ENCODE measurements around the gene SESTD1. TPM values are rescaled to one million over a fixed set of nuclear protein-coding genes. Genes with fewer than 3 reads are reported as not detected.
"Not testable (repeated sequence)": the region's sequence is repeated elsewhere in the genome, so short reads cannot be mapped to it uniquely, and the experiment has no call there.

The SESTD1 gene
- total RNA-seq, 1 donor from 2014 or later = 36.7 TPM

DNA sequence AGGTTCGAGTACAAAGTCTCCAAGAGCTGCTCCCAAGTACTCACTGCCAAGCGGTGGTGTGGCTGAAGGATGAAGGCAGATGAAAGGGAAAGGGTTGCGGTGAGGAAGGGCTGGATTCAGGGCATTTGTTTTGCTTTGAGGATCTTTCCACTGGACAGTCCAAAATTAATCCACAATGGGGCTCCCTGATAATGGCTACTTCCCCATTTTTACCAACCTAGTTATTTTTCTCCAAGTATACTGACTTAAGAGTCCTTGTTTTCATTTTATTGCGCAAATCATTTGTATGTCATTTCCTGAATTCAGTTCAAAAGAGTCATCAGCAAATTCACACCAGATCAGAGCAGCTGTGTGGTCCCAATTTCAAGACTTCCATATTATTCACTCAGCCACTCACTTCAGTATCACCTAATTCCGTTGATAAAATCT is 464 bp upstream of the SESTD1 start:
- DNase-seq = no peak

DNA sequence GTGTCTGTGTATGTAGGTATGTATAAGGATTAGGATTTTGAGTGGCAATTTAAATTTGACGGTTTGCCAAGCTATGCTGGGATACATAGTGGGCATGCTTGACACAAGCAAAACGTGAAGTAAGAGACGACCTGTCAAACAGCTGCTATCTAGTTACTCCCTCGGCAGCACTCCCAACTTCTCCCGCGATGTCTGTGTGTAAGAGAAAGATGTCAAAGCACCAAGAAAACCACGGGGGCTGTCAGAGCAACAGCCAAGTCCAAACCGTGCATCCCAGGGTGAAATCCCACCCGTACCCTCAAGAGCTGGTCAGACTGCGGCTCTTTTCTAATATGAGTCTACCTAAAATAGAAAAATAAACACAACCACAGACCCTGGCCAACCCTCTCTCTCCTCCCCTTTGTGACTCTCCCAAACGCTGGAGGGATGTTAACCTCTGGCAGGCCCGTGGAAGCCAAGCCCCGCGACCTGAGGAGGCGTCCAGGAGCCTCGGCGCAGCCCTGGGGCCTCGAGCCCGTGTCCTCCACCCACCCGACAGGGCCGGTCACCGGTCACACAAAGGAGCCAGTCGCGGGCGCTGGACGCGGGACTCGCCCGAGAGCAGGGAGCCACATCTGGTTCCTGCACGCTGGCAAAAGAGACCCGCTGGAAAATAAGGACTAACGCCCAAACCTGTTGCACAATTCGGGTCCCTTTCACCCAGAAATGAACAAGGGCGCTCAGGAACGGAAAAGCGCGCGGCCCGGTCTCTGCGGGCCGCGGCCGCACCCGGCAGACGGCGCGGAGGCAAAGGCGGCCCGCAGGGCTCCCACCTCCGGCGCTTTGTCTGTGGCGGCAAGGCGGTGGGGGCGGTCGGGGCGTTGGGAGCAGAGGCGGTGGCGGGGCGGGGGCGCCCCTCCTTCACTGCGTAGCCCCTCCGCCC is 925 bp downstream of the SESTD1 start:
- DNase-seq = peak; percentile 78

DNA sequence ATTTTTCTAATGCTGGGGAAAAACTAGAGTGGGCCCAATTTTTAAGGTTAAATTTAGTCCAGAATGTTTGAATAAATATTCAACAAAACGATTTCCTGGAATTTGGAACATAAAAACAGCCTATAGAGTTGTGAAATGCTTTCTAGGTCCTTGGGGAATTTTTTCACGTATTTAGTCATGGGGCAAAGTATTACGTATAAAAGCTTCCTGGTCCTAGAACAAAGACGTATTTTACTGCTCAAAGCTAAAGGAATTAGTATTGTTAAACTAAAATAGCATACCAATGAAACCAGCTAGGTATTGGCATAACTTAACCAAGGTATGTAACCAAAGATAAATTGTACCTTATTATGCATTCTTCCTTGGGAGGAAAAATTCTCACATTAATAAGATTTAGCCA is 1.6 kb downstream of the SESTD1 start:
- DNase-seq = peak; percentile 44

DNA sequence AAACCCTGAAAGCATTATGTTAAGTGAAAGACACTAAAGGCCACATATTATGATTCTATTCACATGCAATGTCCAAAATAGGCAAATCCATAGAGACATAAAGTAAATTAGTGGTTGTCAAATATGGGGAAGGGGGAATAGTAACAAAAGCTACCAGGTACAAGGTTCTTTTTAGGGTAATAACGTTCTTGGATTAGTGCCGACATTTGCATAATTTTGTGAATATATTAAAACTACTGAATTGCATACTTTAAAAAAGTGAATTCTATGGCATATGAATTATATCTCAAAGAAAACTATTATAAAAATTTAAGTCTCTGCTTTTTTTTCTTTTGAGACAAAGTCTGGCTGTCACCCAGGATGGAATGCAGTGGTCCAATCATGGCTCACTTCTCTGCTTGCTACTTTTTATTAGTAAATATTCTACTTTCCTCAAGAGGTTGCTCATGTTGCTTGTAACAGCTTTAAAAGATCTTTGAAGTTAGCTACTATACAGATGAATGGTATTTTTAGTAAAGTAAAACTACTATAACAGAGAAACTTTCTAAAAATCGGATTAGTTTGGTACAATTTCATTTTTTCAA is 2.5 kb downstream of the SESTD1 start:
- DNase-seq = no peak

DNA sequence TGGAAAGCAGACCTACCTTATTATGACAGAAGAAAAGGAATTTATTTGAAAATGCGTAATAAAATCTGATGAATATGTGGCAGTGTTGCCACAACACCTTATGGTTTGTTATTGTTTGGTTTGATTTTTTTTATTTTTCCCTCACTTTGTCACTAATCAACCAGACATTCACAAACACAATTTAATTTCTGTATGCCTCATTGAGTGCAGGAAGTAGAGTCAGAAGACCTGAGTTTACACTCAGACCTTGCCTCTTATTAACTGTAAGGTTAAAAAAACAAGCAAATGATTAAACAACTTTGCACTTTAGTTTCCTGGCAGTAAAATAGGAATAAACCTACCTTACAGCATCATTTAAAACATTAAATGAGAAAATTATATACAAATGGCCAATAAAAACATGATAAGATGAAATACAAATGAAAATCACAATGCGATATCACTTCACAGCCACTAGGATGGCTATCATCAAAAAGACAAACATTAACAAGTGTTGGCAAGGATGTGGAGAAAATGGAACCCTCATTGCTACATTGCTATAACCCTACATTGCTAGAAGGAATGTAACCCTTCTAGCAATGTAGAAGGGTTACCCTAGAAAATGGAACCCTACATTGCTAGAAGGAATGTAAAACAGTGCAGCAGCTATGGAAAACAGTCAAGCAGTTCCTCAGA is 3.3 kb downstream of the SESTD1 start:
- DNase-seq = no peak

DNA sequence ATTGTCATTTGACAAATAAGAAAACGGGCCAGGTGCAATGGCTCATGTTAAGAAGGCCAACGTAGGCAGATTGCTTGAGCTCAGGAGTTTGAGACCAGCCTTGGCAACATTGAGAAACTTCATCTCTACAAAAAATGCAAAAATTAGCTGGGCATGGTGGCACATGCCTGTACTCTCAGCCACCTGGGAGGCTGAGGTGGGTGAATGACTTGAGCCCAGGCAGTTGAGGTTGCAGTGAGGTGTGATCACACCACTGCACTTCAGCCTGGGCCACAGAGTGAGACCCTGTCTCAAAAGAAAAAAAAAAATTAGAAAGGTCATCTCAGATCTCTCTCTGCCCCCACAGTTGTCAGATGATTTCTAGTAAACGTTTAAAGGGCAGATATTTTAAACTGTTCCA is 4.4 kb downstream of the SESTD1 start:
- DNase-seq = no peak

DNA sequence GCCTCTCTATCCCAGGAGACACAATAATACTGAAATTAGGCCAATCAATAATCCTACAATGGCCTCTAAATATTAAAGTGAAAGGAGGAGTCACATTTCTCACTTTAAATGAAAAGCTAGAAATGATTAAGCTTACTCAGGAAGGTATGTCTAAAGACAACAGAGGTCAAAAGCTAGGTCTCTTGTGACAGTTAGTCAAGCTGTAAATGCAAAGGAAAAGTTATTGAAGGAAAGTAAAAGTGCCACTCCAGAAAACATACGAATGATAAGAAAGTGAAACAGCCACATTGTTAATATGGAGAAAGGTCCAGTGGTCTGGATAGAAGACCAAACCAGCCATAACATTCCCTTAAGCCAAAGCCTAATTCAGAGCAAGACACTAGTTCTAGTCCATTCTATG is 9.5 kb downstream of the SESTD1 start:
- no peak for DNase-seq

DNA sequence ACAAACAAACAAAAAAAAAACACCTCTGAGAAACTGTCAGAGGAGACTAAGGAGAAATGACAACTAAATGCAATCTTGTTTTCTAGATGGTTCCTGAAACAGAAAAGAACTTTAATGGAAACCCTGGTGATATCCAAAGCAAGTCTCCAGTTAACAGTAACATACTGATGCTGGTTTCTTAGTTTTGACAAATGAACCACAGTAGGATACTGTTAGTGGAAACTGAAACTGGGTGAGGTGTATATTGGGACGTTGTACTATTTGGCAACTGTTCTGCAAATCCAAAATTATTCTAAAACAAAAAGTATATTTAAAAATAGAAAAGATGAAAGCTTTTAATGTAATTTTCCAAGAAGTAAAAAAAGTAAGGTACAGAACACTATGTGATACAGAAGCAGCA is 11.4 kb downstream of the SESTD1 start:
- no peak for DNase-seq

DNA sequence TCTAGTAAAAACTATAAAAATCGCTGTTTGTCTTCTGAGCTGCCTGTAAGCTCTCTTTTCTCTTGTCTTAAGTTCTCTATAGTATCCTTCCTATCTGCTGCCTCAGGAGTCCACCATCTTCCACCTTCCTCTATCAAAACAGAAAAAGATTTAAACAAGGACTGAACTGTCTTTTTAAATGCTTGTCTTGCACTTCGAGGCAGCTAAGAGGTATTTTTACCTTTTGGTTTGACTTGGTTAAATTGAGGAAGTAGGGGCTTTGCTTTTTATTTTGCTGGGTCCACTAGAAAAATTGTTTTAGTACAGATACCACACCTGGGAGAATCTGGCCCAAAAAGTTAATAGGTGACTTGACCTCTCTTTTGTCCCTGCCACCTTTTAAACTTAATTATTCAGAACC is 12.2 kb downstream of the SESTD1 start:
- no peak for DNase-seq

DNA sequence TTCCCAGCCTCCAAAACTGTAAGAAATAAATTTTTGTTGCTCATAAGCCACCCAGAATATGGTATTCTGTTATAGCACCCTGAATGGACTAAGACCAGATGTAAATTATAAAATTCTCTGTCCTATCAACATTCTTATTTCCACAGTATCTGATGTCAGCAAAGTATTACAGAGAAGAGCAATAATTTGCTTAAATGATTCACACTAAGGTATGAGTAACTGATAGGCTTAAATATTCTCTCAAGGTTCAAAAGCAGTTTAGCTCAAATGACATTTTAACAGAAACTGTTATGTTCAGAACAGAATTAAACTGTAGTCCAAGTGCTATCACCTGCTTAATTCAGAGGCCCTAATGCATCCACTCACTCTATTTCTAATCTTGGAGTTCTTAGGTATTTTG is 12.8 kb downstream of the SESTD1 start:
- no peak for DNase-seq

DNA sequence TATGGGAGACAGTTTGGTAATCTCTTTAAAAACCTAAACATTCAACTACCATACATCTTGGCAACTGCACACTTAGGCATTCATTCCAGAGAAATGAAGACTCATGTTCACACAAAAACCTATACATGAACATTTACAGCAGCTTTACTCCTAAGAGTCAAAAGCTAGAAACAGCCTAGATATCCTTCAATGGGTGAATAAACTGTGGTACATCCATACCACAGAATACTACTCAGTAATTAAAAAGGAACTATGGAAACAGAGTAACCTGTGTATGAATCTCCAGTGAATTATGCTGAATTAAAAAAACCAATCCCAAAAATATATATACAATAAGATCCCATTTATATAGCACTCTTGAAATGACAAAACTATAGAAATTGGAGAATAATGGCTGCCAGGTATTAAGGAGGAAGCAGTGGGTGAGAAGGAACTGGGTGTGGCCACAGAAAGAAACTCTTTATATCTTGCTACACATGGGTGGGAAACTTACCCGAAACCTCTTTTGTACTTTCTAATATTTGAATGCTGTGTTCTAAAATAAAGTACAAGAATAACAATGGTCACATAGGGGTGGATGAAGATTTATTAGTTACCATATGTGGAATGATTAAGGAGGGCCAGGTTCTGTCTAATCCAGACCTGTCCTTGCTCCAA is 13.7 kb downstream of the SESTD1 start:
- no peak for DNase-seq

DNA sequence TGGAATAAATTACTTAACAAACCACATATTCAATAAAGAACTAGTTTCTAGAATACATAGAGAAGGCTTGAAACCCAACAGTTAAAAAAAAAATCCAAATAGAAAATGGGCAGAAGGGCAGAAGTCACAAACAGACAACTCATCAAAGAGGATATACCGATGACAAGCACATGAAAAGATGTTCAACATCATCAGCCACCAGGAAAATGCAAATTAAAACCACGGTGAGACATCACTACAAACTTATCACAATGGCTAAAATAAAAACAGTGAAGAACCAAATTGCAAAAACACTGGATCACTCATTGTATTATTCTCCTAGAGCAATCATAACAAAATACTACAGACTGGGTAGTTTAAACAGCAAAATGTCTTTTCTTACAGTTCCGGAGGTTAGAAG is 14.5 kb downstream of the SESTD1 start:
- DNase-seq = no peak

DNA sequence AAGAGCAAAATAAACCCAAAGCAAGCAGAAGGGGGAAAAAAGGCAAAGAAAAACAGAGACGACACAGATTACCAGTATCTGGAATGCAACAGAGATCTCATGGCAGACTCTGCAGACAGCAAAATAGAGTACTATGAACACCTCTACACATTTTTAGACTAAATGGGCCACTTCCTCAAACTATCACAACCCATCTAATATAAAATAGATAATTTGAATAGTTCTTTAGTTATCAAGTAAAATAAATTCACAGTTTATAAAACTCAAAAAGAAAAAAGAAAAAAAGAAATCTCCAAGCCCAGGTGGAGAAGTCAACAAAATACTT is 16.6 kb downstream of the SESTD1 start:
- no peak for DNase-seq

DNA sequence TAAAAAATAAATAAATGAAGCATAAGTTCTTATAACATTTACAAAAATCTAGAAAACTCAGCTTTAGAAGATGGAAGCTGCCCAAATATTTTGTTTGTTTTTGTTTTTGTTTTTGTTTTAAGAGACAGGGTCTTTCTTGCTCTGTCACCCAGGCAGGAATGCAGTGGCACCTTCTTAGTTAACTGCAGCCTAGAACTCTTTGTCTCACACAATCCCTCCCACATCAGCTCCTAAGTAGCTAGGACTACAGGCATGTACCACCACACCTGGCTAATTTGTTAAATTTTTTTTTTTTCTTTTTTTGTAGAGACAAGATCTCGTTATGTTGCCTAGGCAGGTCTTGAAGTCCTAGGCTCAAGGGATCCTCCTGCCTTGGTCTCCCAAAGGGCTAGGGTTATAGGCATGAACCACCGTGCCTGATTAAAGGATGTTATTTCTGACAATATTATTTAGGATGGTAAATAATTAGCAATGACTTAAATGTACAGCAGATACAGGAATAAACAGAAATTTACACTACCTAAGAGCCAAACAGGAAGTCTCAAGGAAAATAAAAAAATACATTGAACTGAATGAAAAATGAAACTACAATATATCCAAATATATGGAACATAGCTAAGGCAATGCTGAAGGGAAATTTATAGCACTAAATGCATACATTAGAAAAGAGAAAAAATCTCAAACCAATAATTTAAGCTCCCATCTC is 17.2 kb downstream of the SESTD1 start:
- DNase-seq = no peak

DNA sequence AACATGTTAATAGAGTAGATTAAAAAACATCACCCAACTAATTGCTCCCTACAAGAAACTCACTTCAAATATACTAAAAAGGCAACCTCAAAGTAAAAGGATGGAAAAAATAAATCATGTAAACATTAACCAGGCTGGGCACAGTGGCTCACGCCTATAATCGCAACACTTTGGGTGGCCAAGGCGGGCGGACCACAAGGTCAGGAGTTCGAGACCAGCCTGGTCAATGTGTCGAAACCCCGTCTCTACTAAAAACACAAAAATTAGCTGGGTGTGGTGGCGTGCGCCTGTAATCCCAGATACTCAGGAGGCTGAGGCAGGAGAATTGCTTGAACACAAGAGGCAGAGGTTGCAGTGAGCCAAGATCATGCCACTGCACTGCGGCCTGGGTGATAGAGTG is 18.8 kb downstream of the SESTD1 start:
- not testable (repeated sequence) for DNase-seq

DNA sequence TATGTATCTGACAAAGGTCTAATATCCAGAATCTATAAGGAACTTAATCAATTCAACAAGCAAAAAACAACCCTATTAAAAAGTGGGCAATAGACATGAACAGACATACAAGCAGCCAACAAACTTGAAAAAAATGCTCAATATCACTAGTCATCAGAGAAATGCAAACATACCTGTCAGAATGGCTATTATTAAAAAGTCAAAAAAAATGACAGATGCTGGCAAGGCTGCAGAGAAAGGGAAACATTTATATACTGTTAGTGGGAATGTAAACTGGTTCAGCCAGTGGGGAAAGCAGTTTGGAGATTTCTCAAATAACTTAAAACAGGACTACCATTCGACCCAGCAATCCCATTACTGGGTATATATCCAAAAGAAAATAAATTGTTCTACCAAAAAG is 21.6 kb downstream of the SESTD1 start:
- DNase-seq = no peak

DNA sequence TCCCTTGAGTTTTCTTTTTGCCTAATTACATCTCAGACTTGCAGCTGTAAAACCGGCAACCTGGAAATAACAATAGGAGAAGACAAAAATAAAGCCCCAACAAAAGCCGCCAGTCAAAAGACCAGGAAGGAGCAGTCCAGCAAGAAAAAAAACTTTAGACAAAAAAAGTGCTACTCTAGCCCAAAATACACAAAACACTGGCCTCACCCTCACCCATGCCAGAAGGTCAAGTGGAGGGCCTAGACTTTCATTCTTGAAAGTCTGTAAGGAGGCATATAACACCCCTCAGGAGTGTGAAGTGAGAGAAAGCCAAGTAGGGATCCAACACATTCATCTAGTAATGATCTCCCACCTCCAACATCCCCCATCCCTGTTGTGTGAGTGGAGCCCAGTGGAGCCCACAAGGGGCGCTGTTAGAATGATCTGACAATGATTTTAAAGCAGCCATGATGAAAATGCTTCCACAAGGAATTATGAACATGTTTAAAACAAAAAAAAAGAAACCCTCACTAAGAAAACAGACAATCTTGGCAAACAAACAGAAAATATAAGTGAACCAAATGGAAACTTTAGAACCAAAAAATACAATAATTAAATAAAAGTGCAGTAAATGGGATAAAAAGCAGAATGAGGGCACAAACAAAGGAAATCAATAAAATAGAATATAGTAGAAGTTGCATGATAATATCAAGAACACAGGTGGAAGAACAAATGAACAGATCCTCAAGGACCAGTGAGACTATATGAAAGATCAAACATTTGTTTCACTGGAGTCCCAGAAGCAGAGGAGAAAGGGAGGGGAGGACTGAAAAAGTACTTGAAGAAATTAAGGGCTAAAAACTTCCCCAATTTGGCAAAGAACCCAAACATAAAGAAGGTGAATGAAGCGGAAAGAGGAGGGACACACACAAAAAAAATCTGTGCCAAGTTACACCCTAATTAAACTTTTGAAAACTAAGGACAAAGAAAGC is 23.9 kb downstream of the SESTD1 start:
- DNase-seq = no peak

DNA sequence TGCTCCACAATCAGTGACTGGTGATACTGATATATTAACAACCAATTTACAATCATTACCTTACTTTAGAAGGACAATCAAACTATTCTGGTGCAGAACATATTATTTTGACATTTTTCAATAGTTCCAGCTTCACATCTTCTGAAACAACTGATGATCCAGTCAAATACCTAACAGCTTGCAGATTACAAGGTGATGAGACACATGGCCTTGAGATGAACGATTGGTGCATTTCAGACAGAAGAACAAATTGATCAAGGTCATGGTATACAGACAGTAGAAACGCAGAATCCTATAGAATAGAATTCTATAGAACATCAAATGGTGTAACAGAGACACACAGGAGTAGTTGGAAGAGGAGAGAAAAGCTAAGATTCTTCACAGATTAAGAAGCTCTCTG is 24.8 kb downstream of the SESTD1 start:
- no peak for DNase-seq

DNA sequence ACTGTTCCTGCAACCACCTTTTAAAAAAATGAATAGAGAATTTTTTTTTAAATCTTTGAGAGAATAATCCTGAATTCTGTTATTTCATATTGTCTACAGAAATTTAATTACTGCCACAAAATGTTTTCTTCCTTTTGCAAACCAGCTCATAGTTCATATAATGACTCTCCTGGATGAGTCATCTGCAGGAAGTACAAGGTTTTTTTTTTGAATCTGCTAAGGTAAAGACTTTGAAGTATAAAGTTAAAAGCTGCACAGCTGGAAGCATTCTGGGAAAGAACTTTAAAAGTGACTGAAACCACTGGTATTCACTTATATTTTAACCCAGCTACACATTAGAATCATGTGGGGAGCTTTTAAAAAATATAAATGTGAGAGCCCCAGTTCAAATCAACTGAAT is 25.4 kb downstream of the SESTD1 start:
- DNase-seq = no peak

DNA sequence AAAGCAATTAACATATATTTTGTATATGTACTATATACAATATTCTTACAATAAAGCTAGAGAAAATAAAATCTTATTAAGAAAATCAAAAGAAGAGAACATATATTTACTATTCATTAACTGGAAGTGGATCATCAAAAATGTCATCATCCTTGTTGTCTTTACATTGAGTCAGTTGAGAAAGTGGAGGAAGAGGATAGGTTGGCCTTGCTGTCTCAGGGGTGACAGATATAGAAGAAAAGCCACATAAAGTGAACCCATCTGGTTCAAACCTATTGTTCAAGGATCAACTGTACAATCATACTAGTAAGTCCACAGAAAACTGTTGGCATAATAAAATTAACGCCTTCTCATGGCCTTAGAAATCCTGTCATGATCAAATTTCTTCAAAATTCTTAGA is 26.6 kb downstream of the SESTD1 start:
- DNase-seq = no peak
